ENCODE data around the gene CTCF.

CTCF gene

GRCh38 chr16:67534431-67534830 lies 27.9 kb upstream of the CTCF start:
- no peak for DNase-seq

GRCh38 chr16:67535201-67535600 lies 27.1 kb upstream of the CTCF start:
- peak in 21 of 56 donors; percentile 14 to 78 (median 45) for DNase-seq

DNA sequence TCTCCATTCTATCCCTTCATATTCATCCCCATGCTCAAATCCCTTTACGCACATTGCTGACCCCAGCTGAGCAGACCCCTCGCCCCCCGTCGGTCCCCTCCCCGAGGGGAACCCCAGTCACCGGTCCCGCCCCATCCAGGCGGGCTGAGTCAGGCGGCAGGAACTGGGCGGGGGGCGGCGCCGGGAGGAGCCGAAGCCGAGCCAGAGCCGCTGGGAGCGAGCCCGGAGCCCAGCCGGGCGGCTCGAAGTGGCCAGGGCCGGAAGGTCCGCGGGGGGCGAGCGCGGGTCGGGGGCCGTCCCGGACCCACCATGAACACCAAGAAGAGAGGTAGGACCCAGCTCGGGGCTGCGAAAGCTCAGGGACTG lies 25.1 kb upstream of the CTCF start:
- DNase-seq: peak in 12 of 56 donors; percentile 18 to 72 (median 30)

GRCh38 chr16:67537636-67538591 lies 24.4 kb upstream of the CTCF start:
- peak in 9 of 56 donors; percentile 21 to 65 (median 37) for DNase-seq

DNA sequence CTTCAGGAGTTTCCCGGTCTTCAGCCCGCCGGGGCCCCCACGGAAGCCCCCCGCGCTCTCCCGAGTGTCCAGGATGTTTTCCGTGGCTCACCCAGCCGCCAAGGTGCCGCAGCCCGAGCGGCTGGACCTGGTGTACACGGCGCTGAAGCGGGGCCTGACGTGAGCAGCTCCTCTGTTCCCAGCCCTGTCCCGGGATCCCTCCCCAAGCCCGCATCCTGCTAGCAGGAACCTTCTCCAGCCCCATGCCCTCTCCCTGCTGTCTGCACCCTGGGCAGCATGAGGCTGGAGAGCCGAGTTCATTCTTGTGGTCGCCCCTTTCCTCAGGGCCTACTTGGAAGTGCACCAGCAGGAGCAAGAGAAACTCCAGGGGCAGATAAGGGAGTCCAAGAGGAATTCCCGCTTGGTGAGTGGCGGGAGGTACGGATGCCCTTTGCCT lies 23.6 kb upstream of the CTCF start:
- DNase-seq: no peak

DNA sequence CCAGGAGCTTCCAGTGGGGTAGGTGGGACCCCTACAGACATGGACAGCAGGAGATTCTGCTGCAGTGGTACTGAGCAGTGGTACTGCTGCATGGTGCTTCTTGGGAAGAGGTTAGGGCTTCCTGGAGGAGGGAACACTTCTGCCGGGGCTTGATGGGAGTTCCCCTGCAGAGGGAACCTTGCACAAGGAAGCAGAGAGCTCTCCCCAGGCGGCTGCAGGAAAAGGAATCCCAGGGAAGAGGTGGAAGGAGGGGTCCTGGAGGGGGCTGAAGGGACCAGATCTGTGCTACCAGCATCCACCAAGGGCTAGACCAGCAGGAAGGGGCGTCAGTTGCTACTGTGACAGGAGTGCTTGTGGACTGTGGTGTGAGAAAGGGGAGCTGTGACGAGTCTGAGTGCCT lies 23.1 kb upstream of the CTCF start:
- DNase-seq: no peak

DNA sequence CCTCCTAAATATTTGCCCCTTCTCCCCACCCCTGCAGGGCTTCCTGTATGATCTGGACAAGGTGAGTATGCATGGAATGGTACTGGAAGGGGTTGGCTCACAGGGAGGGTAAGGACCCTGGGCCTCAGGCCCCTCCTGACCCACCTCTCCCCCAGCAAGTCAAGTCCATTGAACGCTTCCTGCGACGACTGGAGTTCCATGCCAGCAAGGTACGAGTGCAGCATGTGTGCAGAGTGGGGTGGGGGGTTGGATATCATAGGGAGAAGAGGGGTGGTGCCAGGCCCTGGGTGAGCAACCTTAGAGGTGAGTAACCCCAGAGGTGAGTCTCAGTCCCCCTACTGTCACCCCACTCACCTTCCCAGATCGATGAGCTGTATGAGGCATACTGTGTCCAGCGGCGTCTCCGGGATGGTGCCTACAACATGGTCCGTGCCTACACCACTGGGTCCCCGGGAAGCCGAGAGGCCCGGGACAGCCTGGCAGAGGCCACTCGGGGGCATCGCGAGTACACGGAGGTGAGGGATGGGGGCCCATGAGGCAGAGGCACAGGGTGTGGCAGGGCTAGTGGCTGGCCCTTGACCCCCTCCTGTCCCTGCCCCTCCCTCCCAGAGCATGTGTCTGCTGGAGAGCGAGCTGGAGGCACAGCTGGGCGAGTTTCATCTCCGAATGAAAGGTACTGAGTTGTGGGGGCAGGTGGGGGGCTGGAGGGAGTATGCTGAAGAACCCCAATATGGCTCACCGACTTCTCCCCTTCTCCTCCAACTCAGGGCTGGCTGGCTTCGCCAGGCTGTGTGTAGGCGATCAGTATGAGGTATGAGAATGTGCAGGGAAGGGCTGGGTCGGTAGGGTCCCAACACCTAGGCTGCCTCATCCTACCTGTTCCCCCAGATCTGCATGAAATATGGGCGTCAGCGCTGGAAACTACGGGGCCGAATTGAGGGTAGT lies 22.4 kb upstream of the CTCF start:
- peak in 1 of 56 donors; percentile 20 for DNase-seq

DNA sequence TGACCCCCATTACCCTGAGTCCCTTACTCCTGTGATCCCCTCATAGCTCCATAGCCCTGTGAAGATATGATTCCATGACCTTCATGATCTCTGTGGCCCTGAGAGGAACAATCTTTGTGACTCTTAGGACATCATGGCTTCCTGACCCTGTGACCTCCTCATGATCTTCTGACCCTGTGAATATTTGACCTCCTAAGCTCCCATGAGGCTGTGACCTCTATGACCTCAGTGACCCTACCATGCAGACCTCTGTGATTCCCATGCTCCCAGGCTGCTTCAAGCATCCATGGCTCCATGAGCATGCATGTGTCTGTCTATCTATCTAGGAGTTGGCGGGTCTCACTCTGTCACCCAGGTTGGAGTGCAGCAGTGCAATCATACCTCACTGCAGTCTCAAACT lies 21.6 kb upstream of the CTCF start:
- no peak for DNase-seq

GRCh38 chr16:67541391-67542263 lies 20.7 kb upstream of the CTCF start:
- DNase-seq: no peak

DNA sequence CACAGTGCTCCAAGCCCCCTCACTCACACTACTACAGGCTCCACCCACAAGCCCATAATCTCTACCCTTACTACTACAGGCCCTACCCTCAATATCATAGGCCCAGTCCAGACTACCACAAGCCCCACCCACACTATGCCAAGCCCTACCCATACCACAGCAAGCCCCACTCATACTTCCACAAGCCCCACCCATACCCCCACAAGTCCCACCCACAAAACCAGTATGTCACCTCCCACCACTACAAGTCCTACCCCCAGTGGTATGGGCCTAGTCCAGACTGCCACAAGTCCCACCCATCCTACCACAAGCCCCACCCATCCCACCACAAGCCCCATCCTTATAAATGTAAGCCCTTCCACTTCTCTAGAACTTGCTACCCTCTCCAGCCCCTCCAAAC lies 19.9 kb upstream of the CTCF start:
- peak in 1 of 56 donors; percentile 34 for DNase-seq

GRCh38 chr16:67543036-67543435 lies 19.3 kb upstream of the CTCF start:
- DNase-seq: no peak

- no peak for DNase-seq
Observed at GRCh38 chr16:67543582-67543981, 18.7 kb upstream of the CTCF start.

GRCh38 chr16:67544329-67544841 lies 17.9 kb upstream of the CTCF start:
- DNase-seq: no peak

DNA sequence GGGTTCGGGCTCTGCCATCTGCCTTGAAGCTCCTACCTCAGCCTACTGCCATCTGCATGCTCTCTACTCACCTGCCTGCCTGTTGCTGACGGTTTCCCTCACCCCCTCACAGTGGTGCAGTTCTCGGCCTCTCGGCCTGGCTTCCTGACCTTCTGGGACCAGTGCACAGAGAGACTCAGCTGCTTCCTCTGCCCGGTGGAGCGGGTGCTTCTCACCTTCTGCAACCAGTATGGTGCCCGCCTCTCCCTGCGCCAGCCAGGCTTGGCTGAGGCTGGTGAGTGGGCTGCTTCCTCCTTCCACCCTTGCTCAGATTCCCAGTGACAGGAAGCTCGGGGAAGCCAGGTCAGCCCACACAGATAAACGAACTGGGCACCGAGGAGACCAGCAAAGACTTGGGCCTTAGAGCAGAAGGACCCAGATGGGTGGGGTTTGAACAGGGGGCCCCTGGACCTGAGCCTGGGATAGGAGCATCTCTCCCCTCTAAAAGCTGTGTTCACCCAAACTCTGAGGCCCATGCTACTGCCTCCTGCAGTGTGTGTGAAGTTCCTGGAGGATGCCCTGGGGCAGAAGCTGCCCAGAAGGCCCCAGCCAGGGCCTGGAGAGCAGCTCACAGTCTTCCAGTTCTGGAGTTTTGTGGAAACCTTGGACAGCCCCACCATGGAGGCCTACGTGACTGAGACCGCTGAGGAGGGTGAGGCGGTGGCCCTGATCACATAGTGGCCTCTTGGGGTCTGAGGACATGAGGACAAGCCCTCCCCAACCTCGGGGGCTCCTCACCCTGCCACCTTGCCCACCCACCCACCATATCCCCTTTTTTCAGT lies 17.3 kb upstream of the CTCF start:
- no peak for DNase-seq

DNA sequence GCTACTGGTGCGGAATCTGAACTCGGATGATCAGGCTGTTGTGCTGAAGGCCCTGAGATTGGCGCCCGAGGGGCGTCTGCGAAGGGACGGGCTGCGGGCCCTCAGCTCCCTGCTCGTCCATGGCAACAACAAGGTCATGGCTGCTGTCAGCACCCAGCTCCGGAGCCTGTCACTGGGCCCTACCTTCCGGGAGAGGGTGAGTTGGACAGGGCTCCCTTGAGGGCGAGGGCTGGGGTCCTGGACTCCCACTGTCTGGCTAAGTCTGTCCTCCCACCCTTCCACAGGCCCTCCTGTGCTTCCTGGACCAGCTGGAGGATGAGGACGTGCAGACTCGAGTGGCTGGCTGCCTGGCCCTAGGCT lies 16.7 kb upstream of the CTCF start:
- DNase-seq: no peak

GRCh38 chr16:67546091-67546501 lies 16.2 kb upstream of the CTCF start:
- no peak for DNase-seq

- peak in 37 of 56 donors; percentile 12 to 74 (median 45) for DNase-seq
Observed at GRCh38 chr16:67546761-67547422, 15.4 kb upstream of the CTCF start.

GRCh38 chr16:67547423-67548264 lies 14.7 kb upstream of the CTCF start:
- no peak for DNase-seq

All from nucleus accumbens (tissue), 56 donors.